ENCODE data around the gene TRAP1. TPM values are rescaled to one million over a fixed set of nuclear protein-coding genes. Genes with fewer than 3 reads are reported as not detected.

The TRAP1 gene
- total RNA-seq, 2 experiments from 2014 or later = 68.0 to 75.9 TPM

- H3K4me1 Mint-ChIP-seq (ENCODE audit: low read depth) = peaks cover under 1% of the 10 kb centered on the region
- no peak for TF ChIP-seq CTCF (IDR thresholded peaks at IDR 0.05)
- Histone ChIP-seq H3K27me3 (ENCODE audit: control insufficient read depth in 1 of 2, insufficient read depth in 2 of 2, low read length in 2 of 2) (no peaks in the 10 kb centered on the region), H3K27ac (ENCODE audit: low read depth in 1 of 2, low read length in 2 of 2) (no peak overlapping the region), H3K36me3 (ENCODE audit: insufficient read depth, low read length) (peaks cover 7% of the 10 kb centered on the region), H3K4me1 (ENCODE audit: insufficient read depth, low read length) (peaks cover 19% of the 10 kb centered on the region), H3K9me3 (ENCODE audit: control insufficient read depth in 1 of 2, insufficient read depth in 1 of 2, low read length in 2 of 2) (no peaks in the 10 kb centered on the region), H3K4me3 (ENCODE audit: low read length) (no peak overlapping the region)
- peaks cover 5% of the 10 kb centered on the region for H3K36me3 Mint-ChIP-seq (ENCODE audit: low read depth)
- no peak overlapping the region for H3K4me3 Mint-ChIP-seq
- H3K27ac Mint-ChIP-seq = no peak overlapping the region
- H3K9me3 Mint-ChIP-seq = no peaks in the 10 kb centered on the region
- no peaks in the 10 kb centered on the region for H3K27me3 Mint-ChIP-seq
- intact Hi-C loops (cut with DNase I, micrococcal nuclease) = no loop called here
- no peak for DNase-seq
- no peak for ATAC-seq (ENCODE audit: poor library complexity)
- ChIA-PET CTCF (no interaction called here), POLR2A (no interaction called here)
Measured at GRCh38 chr16:3695610-3696369, 21.5 kb downstream of the TRAP1 start.

GRCh38 chr16:3694051-3694450 is 23.3 kb downstream of the TRAP1 start:
- no peak overlapping the region for H3K27ac Mint-ChIP-seq
- TF ChIP-seq CTCF (IDR thresholded peaks at IDR 0.05) = no peak
- Histone ChIP-seq H3K4me1 (ENCODE audit: insufficient read depth, low read length) (peaks cover 18% of the 10 kb centered on the region), H3K9me3 (ENCODE audit: control insufficient read depth in 1 of 2, insufficient read depth in 1 of 2, low read length in 2 of 2) (no peaks in the 10 kb centered on the region), H3K36me3 (ENCODE audit: insufficient read depth, low read length) (peaks cover 7% of the 10 kb centered on the region), H3K4me3 (ENCODE audit: low read length) (no peak overlapping the region), H3K27ac (ENCODE audit: low read depth in 1 of 2, low read length in 2 of 2) (no peak overlapping the region), H3K27me3 (ENCODE audit: control insufficient read depth in 1 of 2, insufficient read depth in 2 of 2, low read length in 2 of 2) (no peaks in the 10 kb centered on the region)
- POLR2A ChIA-PET = no interaction called here
- ATAC-seq (ENCODE audit: poor library complexity) = no peak
- no peaks in the 10 kb centered on the region for H3K27me3 Mint-ChIP-seq
- no peak for DNase-seq
- CTCF ChIA-PET = no interaction called here
- H3K4me1 Mint-ChIP-seq (ENCODE audit: low read depth) = peaks cover 7% of the 10 kb centered on the region
- H3K36me3 Mint-ChIP-seq (ENCODE audit: low read depth) = peaks cover 12% of the 10 kb centered on the region
- H3K9me3 Mint-ChIP-seq = no peaks in the 10 kb centered on the region
- H3K4me3 Mint-ChIP-seq = no peak overlapping the region
- intact Hi-C loops (cut with DNase I, micrococcal nuclease) = loop anchor here in 1 of 2 experiments (5.0 kb wide), 1 partner anchor 1263 kb away; the partner anchor contains the start of gene SEC14L5

- Histone ChIP-seq H3K4me1 (ENCODE audit: insufficient read depth, low read length) (peaks cover 10% of the 10 kb centered on the region), H3K36me3 (ENCODE audit: insufficient read depth, low read length) (peaks cover 21% of the 10 kb centered on the region), H3K9me3 (ENCODE audit: control insufficient read depth in 1 of 2, insufficient read depth in 1 of 2, low read length in 2 of 2) (no peaks in the 10 kb centered on the region), H3K27me3 (ENCODE audit: control insufficient read depth in 1 of 2, insufficient read depth in 2 of 2, low read length in 2 of 2) (no peaks in the 10 kb centered on the region), H3K27ac (ENCODE audit: low read depth in 1 of 2, low read length in 2 of 2) (no peak overlapping the region), H3K4me3 (ENCODE audit: low read length) (no peak overlapping the region)
- H3K9me3 Mint-ChIP-seq = no peaks in the 10 kb centered on the region
- no peak overlapping the region for H3K27ac Mint-ChIP-seq
- intact Hi-C loops (cut with DNase I, micrococcal nuclease) = loop anchor here (2.0 to 5.0 kb wide), 3 partner anchors 187 to 1266 kb away; partner anchors contain the start of gene SEC14L5 (in 1 of the 2)
- no peak for TF ChIP-seq CTCF (IDR thresholded peaks at IDR 0.05)
- H3K4me3 Mint-ChIP-seq = no peak overlapping the region
- peaks cover 27% of the 10 kb centered on the region for H3K36me3 Mint-ChIP-seq (ENCODE audit: low read depth)
- ATAC-seq (ENCODE audit: poor library complexity) = no peak
- no peak for DNase-seq
- no peaks in the 10 kb centered on the region for H3K27me3 Mint-ChIP-seq
- peaks cover 7% of the 10 kb centered on the region for H3K4me1 Mint-ChIP-seq (ENCODE audit: low read depth)
- POLR2A ChIA-PET = no interaction called here
- CTCF ChIA-PET = interaction anchor here (1.8 kb wide), 1 partner anchor 562 kb away, joined by 3 read pairs; no protein-coding TSS in a partner anchor
Measured at GRCh38 chr16:3691761-3692160, 25.6 kb downstream of the TRAP1 start.

Data from CD4-positive, alpha-beta T cell (primary cell).